GM12801 (cell line): ENCODE results near the gene SAMD4A.

Experiments used
- TF ChIP-seq, protein P1 (sequence below): IDR thresholded peaks from one replicate; pipeline ENCODE4 v1.5.1; 2011; ENCODE audit warnings: control low read depth; ENCODE audit not compliant: insufficient read length; ENCODE audit errors: extremely low read depth

SAMD4A gene

DNA sequence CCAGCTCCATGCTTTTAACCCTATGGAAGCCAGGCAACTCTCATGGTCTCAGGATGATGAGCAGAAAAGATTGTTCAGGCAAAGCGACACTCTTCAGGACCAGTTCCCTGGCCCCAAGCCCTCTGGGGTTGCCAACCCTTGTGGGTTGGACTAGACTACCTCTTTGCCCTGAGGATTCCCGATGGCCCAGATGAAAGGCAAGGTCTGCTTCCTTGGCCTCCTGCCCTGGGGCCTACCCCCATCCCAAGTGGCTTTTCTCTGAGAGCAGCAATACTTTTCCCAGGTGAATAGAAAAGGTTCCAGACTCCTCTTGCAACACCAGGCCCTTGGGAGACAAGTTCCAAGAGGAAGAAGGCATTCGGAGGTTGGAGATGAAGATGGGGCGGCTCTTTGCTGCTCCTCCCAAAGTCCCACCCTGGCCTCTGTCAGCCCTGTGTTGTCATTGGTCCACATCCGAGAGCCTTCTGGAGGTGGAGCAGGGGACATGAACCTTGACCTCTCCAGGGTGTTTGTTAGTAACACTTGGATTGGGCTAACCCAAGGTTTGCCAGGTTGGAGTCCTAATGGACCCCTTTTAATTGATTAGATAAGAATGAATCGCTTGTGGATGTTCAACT lies 204.6 kb downstream of the SAMD4A start:
- TF ChIP-seq, protein P1, sequence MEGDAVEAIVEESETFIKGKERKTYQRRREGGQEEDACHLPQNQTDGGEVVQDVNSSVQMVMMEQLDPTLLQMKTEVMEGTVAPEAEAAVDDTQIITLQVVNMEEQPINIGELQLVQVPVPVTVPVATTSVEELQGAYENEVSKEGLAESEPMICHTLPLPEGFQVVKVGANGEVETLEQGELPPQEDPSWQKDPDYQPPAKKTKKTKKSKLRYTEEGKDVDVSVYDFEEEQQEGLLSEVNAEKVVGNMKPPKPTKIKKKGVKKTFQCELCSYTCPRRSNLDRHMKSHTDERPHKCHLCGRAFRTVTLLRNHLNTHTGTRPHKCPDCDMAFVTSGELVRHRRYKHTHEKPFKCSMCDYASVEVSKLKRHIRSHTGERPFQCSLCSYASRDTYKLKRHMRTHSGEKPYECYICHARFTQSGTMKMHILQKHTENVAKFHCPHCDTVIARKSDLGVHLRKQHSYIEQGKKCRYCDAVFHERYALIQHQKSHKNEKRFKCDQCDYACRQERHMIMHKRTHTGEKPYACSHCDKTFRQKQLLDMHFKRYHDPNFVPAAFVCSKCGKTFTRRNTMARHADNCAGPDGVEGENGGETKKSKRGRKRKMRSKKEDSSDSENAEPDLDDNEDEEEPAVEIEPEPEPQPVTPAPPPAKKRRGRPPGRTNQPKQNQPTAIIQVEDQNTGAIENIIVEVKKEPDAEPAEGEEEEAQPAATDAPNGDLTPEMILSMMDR = no peak

DNA sequence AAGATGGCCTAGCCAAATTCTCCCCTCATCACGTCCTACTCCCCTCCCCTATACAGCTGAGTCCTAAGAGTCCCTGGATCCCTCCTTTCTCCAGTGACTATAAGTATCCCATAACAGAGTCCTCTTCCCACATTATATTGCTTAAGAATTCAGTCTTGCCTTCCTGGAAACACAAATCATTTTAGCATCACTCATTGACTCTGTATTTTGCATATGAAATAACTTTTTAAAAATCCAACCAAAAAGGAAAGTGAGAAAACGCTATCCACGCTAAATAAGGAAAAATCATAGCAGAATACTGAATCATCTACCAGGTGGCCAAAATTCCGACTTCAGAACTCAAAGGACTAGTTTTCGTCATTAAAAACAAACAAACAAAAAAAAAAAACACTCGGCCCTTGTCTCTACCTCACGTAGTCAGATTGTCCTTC lies 205.5 kb downstream of the SAMD4A start:
- TF ChIP-seq, protein P1 = no peak

DNA sequence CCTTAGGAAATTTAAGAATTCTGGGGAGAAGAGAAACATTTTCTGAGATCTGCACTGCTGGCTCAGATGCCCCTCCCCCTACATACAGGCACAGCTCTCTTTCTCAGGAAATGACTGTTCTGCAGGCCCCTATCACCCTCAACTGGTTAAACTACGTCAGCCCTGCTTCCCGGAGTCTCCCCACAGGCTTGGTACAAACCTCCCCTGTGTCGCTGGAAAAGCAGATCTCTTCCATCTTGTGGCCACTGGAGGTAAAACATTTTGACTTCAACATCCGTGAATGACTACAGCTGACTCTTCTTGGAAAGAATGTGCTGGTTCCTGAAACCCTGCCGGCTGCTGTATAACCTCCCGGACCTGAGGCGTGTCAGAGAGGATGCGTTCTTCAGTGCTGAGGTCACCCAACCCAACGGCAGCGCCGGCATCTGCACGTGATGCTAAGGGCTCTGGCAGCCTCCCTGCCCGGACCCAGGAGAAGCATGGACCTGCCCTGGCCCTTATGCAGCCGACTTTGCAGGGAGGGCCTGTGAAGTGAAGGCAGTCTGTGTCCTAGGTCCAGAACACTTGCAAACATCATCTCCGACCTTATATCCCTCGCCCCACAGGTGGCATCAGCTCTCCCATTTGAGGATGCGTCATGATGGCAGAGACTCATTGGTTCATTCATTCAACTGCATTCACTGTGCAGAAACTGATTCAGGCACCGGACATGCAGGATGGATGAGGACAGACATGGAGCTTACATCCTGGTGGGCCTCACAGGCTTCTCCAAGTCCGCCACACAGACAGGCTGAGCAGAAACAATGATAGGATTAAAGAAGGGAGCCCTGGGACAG lies 206.5 kb downstream of the SAMD4A start:
- TF ChIP-seq, protein P1 = no peak

DNA sequence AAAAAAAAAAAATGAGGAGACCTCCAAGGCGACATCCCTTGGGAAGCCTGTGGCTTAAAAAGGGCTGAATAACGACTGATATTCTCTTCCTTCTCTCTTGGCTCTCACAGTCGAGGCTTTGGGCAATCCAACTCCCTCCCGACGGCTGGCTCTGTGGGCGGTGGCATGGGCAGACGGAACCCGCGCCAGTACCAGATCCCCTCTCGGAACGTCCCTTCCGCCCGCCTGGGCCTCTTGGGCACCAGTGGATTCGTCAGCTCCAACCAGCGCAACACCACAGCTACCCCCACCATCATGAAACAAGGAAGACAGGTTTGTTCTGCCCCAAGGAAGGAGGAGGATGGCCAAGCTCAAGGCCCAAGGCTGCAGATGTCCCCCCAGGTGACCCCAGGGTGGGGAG lies 207.9 kb downstream of the SAMD4A start:
- TF ChIP-seq, protein P1 = no peak

DNA sequence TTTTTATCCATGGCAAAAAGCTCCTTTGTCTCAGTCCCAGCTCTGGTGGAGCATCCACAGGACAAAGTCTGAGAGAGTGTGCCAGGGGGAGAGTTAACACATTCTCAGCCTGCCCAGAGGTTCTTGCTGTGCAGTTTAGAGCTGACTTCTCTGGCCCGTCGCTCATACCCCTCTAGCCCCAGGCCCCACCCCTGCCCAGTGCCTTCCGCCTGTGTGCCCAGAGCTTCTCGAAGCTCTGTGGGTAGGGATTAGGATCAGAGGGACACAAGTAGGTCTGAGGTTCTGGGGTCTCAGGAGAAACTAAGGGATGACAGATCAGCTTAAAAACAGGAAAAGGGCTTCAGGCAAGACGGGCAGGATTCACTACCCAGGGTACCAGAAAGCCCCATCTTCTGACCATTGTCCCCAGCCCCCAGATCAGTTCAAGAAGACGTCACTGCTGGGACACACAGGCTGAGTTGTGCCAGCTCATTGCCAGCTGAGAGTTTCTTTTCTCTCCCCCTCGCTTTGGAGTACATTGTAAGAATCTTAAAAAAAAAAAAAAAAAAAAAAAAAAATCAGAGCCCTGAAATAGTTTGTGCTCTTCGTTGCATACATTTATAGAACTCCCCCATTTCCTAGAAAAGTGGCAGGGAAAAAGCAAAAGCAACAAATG lies 208.7 kb downstream of the SAMD4A start:
- TF ChIP-seq, protein P1 = no peak

DNA sequence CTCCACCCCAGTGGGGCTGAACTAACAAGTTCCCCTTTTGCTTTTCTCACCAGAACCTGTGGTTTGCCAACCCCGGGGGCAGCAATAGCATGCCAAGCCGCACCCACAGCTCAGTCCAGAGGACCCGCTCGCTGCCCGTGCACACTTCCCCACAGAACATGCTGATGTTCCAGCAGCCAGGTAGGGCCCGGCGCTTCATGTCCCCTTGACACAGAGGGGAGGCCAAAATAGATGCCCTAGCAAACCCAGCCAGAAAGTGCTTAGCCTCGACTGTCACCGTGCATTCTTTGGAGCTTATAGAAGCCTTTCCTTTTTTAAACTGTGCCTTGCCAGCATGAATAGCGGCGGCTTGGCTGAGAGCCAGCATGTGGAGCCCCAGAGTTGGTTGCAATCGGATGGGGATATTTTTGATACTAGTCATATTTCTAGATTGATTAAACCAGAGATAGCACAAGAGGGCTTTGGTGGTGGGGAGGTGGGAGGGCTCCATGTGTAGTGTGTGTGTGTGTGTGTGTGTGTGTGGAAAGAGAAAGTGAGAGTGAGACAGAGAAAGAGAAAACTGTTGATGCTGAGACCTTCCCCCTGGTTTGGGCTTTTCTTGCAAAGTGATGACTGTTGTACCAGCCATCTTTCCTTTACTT lies 209.6 kb downstream of the SAMD4A start:
- TF ChIP-seq, protein P1 = no peak

DNA sequence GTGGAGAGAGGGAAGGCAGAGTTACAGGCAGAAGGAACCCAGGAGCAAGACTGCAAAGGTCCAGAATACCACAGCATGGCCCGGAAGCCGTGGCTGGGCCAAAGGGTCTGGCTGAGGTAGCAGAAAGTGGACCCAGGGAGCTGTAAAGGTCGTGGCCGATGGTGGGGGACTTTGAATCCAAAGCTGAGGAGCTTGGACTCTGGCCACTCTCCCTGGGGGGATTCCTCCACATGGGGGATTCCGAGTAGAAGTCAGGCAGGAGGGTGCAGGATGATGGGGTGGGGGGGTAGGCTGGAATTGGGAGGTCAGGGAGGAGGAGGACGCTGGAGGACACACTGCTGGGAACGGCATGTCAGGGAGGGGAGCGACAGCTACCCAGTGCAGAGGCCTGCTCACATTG lies 210.5 kb downstream of the SAMD4A start:
- TF ChIP-seq, protein P1 = no peak
